Muscle of arm (tissue), 14 donors: ENCODE data around the gene ACYP2. TPM values are rescaled to one million over a fixed set of nuclear protein-coding genes. Genes with fewer than 3 reads are reported as not detected.
A peak's percentile ranks its signal among the peaks of the same experiment; 100 is the strongest.
"Not testable (repeated sequence)": the region's sequence is repeated elsewhere in the genome, so short reads cannot be mapped to it uniquely, and the experiment has no call there.

Experiments used
- DNase-seq: peaks from one replicate; pipeline ENCODE4 v3.0.0-alpha.2; 2013
- long read RNA-seq, 11 donors: transcript quantifications; one replicate each; lab custom pipeline, GENCODE V29; 2026
- polyA plus RNA-seq, 12 donors: library from polyadenylated mRNA; unstranded; fragments of 120-200 nt; gene quantifications; one replicate each; pipeline ENCODE4 v1.2.1, GENCODE V29; 2013; ENCODE audit not compliant: insufficient read length in 12 of 12

The ACYP2 gene
- polyA plus RNA-seq = 10 to 100 TPM in 11 of 12 donors, not detected in 1; 15.1 to 39.4 (median 29.1) TPM
- long read RNA-seq, donor 1, partial matches to known transcripts = 0 of 9 reads
- long read RNA-seq, donor 1, other reads (novel, unspliced or antisense) = 9 of 9 reads
- long read RNA-seq, donor 2, partial matches to known transcripts = 19 of 37 reads
- long read RNA-seq, donor 2, other reads (novel, unspliced or antisense) = 16 of 37 reads
- long read RNA-seq, donor 3, partial matches to known transcripts = 0 of 7 reads
- long read RNA-seq, donor 3, other reads (novel, unspliced or antisense) = 7 of 7 reads
- long read RNA-seq, donor 4, partial matches to known transcripts = 0 of 6 reads
- long read RNA-seq, donor 4, other reads (novel, unspliced or antisense) = 6 of 6 reads
- long read RNA-seq, donor 5, partial matches to known transcripts = 0 of 26 reads
- long read RNA-seq, donor 5, other reads (novel, unspliced or antisense) = 26 of 26 reads
- long read RNA-seq, donor 6, partial matches to known transcripts = 0 of 12 reads
- long read RNA-seq, donor 6, other reads (novel, unspliced or antisense) = 10 of 12 reads
- long read RNA-seq, donor 7, partial matches to known transcripts = 0 of 9 reads
- long read RNA-seq, donor 7, other reads (novel, unspliced or antisense) = 9 of 9 reads
- long read RNA-seq, donor 8, partial matches to known transcripts = 0 of 19 reads
- long read RNA-seq, donor 8, other reads (novel, unspliced or antisense) = 17 of 19 reads
- long read RNA-seq, donor 9 = 0 reads
- long read RNA-seq, donor 10, partial matches to known transcripts = 0 of 11 reads
- long read RNA-seq, donor 10, other reads (novel, unspliced or antisense) = 11 of 11 reads
- long read RNA-seq, donor 11, partial matches to known transcripts = 0 of 18 reads
- long read RNA-seq, donor 11, other reads (novel, unspliced or antisense) = 17 of 18 reads

DNA sequence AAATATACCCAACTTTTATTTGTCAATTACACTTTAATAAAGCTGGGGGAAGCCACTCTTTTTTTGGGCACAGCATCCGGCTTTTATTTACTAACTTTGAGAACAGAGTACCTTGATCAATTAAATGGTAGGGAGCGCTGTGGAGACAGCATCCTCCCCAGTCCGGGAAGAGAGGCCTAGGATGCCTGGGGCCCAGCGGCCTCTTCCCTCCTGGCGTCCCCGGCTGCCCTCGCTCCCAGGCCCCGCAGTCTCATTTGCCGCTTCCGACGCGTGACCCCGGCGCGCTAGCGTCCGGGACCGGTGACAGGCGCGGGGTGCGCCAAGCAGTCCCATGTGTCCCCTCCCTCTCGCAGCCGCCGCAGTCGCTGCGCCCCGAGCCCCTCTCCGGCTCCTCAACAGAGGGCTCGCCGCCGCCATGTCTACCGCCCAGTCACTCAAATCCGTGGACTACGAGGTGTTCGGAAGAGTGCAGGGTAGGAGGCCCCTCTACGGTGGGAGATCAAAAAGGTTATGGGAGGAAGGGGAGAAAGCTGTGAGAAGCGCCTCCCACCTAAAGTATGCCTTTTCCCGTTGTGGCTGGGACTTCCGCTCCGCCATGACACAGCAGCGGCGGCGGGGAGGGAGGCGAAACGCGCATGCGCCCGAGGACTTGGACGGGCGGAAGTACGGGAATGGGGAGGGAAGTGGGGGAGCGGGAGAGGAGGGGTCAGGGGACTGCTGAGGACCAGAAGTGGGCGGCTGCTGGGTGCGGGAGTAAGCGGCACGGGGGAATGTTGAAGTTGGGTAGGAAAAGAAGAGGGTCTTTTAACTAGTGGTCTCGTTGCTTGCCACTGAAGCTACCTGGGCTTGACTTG is at the start of gene ACYP2:
TSS of gene ACYP2 (plus strand) at position 332 of the 854 bp plus-strand sequence.
- DNase-seq = peak; percentile 97

DNA sequence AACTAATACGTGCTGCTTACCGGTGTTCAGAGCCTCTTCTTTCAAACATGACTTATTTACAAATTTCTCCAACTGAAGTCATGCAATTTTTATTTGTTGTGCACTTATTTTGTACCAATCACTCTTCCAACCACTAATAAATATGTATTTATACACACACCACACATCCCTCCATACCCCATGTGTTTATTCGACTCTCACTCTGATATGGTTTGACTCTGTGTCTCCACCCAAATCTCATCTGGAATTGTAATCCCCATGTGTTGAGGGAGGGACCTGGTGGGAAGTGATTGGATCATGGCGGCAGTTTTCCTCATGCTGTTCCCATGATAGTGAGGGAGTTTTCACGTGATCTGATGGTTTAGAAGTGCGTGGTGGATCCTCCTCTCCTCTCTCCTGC is 49.5 kb upstream of the ACYP2 start:
- DNase-seq = no peak

DNA sequence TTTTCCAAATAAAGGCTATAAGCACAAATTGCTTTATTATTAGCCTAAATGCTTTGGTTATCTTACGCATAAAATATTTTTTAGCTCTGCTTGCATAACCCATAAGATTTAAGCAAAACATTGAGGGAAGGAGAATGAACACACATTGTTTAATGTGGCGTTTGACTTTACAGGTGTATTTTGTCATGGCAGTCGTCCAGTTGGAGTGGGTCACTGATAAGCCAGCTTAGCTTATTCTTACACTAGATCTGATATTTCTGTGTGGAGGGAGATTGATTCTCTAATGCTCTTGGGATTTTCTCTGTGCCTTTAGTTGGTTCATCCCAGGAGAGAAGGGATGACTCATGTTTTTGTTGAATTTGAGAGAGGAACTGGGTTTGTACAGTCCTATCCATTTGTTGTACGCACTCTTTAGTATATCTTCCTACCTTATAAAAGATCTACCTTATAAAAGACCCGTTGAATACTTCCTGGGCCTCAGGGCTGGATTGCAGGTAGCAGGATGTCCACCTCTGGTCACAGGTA is 47.5 kb upstream of the ACYP2 start:
- no peak for DNase-seq

DNA sequence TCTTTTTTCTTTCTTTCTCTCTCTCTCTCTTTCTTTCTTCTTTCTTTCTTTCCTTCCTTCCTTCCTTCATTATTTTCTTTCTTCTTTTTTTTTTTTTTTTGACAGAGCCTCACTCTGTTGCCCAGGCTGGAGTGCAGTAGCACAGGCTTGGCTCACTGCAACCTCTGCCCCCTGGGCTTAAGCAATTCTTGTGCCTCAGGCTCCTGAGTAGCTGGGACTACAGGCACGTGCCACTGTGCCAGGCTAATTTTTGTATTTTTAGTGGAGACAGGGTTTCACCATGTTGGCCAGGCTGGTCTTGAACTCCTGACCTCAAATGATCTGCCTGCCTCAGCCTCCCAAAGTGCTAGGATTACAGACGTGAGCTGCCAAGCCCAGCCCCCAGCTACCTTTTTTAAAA is 42.9 kb upstream of the ACYP2 start:
- DNase-seq = not testable (repeated sequence)

DNA sequence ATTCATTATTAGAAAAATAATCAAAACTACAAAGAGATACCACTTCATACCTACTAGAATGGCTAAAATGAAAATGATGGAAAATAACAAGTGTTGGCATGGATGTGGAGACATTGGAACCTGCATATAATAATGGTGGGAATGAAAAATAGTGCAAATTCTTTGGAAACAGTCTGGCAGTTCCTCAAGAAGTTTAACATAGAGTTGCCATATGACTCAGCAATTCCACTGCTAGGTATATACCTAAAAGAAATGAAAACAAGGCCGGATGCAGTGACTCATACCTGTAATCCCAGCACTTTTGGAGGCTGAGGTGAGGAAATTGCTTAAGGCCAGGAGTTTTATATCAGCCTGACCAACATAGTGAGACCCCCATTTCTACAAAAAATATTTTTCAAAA is 41.6 kb upstream of the ACYP2 start:
- DNase-seq = no peak

DNA sequence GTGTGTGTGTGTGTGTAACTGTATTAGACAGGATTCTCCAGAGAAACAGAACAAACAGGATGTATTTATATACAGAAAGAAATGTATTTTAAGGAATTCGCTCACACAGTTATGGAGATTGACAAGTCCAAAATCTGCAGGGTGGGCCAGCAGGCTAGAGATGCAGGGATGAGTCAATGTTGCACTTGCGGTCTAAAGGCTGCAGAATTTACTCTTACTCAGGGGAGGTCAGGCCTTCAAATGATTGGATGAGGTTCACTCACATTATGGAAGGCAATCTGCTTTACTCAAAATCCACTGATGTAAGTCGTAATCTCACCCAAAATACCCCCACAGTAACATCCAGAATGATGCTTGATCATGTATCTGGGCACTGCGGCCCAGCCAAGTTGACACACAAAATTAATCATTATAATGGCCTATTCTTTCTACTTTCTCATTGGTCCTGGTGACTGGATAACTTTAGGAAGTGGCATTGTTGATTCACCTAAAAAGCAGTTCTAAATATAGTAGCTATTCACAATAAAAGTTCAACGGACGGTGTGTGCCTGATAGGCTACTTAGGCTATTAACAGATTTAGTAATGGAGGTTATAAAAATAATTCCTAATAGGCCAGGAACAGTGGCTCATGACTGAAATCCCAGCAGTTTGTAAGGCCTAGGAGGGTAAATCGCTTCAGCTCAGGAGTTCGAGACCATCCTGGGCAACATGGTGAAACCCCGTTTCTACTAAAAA is 40.6 kb upstream of the ACYP2 start:
- DNase-seq = no peak

DNA sequence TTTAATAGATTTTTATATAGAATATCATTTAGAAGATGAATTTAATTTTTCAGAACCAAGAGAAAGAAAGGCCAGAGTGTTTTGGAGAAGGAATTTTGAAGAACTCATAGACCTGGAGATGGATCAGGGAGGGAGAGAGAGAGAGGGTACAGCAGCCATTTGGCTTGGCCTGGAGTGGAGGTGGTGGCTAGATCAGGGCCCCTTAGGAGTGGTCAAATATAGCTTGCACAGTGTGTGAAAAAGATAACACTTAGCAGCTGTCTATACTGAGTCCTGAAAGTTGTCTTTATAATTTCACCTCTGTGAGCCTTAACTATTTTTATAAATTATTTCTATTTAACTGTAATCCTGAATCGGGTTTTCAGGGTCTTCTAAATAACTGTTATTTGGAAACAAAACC is 38.8 kb upstream of the ACYP2 start:
- no peak for DNase-seq

DNA sequence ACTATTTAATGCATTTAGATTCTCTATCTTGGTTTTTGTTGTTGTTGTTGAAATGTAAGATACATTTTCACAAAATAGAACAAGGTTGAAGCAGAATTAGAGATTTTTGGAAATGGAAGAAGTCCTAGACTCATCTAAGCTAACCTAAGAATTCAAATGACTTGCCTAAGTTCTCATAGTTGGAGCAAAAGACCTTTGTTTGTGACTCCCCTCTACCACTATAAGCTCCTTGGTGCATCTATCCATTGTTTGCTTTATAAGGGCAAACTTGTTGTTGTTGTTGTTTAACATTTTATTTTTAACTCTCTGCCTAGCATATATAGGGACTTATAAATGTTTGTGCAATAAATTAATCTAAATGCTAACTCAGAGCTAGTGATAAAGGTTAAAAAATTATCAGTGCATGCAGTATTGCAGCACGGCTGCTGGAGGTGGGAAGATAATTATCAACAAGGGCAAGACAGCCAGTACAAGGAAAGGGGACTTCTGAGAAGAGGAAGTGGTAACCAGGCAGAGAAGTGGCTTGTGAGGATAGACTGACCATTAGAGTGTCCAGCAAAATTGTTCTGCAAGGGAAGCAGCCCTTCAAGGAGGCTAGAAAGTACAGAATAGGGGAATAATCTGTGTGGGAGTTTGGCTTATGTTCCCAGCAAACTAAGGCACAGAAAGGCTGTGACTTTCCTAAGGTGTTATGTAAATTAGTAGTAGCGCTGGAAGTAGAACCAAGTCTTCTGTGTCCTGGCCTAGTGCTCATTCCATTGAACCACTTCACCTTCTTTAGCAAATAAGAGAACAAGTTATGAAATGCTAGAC is 38.1 kb upstream of the ACYP2 start:
- no peak for DNase-seq

DNA sequence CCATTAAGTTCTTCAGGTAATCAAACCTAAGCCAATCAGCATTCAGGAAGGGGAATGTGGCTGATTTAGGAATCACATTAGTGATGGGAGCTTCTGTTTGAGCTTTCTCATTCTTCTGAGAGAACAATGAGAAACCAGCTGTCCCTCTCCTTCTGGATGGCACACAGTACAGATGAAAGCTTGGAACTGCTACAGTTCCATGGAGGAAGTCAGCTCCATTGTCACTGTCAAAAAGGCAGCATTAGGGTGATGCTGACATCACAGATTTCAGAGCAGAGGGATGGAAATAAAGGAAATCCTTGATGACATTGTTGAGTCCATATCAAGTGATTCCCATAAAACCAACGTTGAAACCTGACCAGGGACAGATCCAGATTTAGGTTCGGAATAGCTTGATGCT is 36.1 kb upstream of the ACYP2 start:
- no peak for DNase-seq

DNA sequence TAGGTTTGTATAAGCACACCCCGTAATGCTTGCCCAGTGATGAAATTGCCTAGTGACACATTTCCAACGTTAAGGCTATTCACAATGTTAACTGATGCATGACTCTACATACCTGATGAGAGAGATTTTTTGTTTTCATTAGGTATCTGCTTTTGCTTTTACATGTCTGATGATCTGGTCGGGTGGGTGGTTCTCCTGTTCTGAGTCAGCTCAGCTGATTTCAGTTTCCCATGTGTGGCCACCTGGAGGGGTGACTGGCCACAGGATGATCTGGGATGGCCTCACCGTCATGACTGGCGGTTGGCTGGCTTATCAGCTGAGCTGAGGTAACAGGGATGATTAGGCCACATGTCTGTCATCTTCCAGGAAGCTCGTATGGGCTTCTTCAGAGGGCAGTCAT is 33.8 kb upstream of the ACYP2 start:
- no peak for DNase-seq

DNA sequence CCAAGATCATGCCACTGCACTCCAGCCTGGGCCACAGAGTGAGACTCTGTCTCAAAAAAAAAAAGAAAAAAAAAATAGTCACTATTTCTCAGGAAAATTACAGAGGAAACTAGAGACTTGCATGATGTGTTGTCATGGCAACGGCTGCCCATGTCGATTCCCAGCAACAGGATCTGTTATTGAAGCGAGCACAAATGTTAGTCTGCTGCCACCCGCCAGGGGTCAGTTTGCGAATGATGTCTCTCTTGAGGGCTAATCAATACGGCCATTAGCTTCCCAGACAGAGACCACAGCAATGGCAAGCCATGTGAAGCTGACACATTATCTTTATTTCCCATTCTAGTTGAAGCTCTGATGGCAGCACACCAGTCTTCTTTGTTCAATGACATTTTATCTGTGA is 32.4 kb upstream of the ACYP2 start:
- DNase-seq = no peak

DNA sequence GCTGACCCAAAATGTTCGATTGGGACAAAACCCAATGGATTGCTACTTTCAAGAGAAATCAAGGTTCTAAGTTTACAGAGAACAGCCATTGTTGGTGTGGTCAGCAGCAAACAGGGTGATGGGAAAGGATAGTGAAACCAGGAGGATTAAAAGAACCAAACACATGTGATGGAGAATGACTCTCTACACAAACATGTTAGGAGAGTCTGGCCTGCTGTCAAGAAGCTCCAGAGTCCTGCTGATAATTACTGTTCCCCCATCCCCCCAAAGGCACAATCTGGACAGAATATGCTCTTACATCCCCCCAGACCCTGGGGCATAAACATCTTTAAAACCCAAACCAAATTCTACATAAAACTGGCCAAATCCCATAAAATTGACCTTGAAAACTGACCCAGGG is 32.0 kb upstream of the ACYP2 start:
- no peak for DNase-seq

DNA sequence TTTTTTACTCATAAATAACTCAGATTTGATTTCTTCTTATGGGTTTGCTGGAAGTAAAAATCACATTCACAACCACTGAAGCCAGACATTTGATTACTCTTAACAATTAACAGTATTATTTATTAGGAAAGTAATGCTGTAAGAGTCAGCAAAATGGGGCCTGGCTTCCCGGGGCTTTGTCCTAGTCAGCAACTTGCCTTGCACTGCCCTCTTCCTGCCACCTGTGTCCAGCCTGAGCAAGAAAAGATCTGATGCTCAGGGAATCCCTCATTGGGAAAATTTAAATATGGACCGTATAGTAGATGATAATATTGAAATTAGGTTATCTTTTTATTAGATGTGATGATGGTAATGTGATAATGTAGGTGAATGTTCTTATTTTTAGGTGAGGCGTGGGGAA is 30.8 kb upstream of the ACYP2 start:
- no peak for DNase-seq

DNA sequence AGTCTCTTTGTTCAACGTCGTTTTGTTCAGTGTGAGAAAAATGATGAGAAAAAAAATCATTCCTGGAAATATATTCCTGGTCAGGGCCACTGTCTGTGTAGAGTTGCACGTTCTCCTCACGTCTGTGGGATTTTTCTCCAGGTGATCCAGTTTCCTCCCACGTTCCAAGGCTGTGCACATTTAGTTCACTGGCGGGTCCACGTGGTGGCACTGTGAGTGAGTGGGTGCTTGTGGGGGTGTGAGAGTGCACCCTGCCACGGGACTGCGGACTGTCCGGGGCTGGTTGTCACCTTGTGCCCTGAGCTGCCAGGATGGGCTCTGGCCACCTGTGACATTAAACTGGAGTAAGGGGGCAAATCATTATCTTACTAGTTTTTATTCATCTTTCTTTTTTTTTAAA is 30.3 kb upstream of the ACYP2 start:
- no peak for DNase-seq

DNA sequence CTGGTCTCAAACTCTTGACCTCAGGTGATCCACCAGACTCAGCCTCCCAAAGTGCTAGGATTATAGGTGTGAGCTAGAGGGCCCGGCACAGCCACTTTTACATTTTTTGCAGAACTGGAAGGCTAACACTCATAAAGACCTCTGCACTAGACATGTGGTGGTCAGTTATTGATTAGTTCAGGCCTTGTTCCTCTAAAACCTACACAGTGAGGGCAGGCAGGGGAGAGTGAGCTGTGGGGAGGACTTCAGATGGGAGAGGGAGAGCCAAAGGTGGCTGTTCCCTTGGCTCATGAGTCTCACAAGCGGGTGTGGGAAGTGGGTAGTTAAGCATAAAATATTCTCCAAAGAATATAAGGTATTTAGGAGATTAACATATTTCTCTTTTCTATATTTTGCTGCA is 29.3 kb upstream of the ACYP2 start:
- no peak for DNase-seq

DNA sequence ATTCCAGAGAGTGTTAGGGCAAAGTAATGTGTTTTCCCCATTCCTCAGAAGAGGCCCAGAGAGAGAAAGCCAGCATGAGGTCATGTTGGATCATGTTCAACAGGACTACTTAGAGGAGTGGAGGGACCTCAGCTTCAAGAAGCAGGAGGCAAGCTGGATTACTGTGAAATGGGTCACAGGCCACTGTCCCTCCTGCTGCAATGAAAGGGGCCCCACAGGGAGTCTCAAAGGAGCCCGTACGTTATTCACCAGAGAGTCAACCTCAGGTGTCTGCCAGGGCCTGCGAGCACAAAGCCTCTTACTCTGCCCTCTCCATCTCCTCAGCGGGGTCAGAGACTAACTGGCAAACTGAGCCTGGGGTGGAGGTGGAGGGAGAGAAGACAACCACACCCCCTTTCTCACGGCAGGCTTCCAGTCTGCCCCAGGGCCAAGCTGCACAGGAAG is 27.2 kb upstream of the ACYP2 start:
- DNase-seq = peak; percentile 58

DNA sequence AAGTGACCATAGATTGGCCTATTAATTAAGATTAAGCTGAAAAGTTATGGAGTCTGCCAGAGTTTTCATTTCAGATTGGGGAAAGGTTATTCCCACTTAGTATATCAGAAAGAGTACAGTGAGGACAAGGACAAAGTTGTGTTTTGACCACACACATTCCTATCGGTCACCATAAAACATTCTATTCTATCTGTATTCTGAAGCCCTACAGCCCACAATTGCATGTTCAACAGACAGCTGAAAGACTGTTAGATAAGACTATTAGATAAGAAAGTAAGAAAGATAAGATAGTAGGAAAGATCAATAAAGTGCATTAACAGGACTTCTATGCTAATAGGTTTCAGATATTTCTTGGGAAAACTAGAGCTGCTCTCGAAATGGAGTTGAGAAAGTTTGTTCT is 26.7 kb upstream of the ACYP2 start:
- DNase-seq = no peak

DNA sequence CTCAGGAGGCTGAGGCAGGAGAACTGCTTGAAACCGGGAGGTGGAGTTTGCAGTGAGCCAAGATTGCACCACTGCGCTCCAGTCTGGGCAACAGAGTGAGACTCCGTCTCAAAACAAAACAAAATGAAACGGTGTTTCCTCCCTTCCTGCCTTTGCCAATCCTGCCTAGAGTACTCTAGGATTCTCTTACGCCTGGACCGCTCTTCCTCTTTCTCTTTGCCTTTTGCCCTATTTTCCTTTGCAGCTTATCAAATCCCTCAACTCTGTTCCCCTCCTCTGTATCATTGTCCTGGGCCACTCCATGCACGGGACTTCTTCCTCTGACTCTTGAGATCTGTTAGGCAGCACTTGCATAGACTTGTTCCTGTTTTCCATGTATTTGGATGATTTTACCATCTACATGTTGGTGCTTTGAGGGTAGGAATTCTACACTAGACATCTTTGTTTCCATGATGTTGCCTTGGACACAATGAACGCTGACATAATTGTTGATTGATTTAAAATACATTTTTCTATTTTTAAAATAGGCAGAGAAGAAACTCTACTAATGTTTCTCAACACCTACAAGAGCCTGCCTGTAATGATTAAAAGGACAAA is 24.8 kb upstream of the ACYP2 start:
- DNase-seq = no peak

DNA sequence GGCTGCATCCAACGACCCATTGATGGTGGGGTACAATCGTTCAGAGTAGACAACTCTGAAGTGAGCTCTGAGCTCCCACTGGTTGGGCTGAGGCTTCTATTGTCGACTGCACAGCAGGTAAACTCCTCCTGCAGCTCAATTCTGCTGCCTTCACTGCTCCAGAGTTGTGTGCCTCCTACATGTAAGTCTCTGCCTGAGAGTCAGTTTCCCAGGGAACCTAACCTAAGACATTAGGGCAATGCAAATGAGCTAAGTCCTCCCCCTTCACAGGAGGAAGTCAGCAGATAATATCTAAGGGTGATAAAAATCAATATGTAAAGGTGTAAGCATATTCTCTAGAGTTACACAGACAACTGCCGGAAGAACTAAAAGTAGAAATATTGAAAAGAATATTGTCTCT is 22.5 kb upstream of the ACYP2 start:
- no peak for DNase-seq

DNA sequence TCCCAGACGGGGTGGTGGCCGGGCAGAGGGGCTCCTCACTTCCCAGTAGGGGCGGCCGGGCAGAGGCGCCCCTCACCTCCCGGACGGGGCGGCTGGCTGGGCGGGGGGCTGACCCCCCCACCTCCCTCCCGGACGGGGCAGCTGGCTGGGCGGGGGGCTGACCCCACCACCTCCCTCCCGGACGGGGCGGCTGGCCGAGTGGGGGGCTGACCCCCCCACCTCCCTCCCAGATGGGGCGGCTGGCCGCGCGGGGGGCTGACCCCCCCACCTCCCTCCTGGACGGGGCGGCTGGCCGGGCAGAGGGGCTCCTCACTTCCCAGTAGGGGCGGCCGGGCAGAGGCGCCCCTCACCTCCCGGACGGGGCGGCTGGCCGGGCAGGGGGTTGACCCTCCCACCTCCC is 20.0 kb upstream of the ACYP2 start:
- DNase-seq = not testable (repeated sequence)
